ENCODE data around the gene CST8. TPM values are rescaled to one million over a fixed set of nuclear protein-coding genes. Genes with fewer than 3 reads are reported as not detected.
"Not testable (repeated sequence)": the region's sequence is repeated elsewhere in the genome, so short reads cannot be mapped to it uniquely, and the experiment has no call there.

Gene CST8, protein sequence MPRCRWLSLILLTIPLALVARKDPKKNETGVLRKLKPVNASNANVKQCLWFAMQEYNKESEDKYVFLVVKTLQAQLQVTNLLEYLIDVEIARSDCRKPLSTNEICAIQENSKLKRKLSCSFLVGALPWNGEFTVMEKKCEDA
- not detected for polyA plus RNA-seq (ENCODE audit: insufficient read length)

DNA sequence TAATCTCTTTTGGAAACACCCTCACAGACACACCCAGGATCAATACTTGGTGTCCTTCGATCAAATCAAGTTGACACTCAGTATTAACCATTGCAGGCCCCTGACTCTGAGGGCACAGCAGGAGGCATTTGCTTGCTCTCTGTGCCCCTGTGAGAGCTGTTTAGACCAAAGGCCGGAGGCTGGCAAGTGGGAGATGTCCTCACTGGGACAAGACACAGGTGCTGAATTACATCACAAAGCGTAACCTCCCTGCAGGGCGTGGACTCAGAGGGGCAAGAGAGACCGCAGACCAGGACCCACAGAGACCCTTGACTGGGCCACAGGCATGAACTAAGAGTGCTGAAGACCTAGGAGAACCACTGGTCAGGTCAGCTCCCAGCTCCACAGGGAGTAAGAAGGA lies at the start of gene CST8:
Gene CST8 (plus strand): TSS at position 301 of the 400 bp plus-strand sequence. CDS start 551 bp downstream, outside the sequence.
- DNase-seq: no peak

DNA sequence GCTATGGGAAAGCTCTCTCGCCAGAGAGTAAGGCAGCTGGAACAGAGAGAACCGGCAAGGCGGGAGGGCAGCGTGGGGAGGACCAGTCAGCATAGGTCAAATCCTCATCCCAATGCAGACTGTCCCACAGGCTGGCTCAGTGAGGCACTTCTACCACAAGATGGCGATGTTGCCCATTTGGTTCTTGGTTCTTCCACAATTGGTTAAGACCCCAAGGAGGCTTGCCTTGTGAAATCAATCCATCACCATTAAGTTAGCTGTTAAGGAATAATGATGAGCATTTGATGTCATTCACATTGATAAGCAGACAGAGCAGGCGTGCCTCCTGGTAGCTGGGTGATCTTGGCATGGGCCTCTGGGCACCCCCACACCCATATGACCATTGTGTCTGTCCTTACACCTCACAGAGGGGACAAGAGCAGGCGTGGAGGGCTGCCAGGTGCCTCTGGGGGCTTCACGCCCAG lies 49.0 kb upstream of the CST8 start:
- peak; percentile 79 for DNase-seq

DNA sequence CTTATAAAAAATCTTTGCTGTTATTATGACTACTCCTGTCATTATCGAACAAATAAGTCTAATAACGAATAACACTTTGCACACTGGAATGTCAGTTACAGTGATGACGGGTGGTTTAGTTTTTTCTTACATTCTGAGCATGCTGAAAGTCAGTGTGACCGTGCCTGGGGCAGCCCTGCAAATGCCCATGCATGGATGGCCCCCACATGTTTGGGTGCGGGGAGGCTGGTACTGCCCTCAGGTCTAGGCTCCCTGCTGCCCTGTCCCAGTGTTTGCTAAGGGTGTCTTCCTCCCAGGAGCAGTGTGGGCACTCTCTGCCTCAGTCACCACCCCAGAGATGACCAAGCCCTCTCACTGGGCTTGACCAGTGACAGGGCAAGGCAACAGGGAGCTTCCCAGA lies 48.5 kb upstream of the CST8 start:
- no peak for DNase-seq

DNA sequence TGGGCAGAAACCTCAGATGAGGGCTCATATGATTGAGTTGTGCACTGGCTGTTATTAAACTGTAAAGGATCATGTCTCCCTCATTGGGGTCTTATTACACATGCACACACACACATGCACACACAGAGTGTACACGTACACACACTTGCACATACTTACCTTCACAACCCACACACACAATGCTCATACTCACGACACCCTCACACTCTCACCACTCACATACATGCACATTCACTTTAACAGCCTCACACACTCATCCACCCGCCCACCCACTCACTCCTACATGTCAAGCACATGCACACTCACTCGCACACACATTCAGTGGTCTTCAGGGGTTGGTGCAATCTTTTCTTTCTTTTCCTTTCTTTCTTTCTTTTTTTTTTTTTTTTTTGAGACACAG lies 46.1 kb upstream of the CST8 start:
- no peak for DNase-seq

DNA sequence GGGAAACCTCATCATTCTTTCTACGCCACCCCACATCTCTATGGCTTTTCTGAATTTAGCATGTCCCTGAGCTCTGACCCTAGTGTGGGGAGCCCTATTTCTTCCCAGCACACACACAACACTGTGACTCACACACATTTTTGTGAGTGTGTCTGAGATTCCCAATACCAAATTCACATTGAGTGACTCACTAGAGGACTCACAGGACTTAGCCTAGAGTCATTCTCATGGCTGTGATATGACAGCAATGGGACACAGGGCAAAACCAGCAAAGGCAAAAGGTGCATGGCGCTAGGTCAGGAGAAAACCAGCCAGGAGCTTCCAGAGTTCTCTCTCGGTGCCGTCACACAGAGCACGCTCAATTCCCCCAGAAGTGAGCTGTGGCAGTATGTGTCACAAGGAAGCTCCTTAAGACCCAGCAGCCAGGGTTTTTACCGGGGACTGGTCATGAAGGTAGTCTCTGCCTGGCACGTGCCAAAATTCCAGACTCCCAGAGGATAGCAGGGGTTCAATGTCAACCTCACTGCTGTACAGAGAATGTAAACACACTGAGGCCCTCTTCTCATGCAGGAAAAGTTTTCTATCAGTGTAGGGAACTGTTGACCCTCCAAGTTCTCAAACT lies 45.2 kb upstream of the CST8 start:
- DNase-seq: no peak

DNA sequence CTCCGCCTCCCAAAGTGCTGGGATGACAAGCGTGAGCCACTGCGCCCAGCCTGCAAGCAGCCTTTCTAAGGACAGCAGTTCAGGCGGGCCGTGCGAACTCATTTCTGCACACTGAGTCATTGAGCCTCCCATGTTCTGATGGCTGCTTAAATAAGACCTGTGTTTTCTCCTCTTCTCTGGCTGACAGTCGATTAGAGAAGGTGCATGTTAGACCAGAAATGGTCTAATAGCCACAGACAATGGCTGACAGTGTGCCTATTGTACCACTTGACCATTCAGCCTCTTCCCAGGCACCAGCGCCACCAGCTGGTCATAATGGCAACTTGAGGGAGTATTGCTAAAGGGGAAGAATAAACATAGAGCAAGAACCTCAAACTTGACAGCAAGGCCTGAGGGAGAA lies 44.4 kb upstream of the CST8 start:
- DNase-seq: no peak

DNA sequence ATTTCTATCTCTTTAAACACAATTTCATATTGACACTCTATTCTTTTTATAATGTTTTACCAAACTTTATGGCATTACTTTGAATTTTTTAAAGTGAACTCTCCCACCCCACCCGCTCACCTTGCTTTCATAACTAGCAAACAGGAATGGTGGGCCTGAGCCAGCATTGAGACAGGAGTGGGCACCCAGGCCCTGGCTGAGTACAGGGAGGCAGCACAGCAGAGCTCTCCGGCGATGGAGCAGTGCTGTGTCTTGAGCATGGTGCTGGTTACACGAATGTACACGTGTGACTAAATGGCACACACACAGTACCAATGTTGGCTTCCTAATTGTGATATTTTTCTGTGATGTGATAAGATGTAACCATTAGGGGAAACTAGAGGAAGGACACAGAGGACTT lies 42.8 kb upstream of the CST8 start:
- DNase-seq: no peak

DNA sequence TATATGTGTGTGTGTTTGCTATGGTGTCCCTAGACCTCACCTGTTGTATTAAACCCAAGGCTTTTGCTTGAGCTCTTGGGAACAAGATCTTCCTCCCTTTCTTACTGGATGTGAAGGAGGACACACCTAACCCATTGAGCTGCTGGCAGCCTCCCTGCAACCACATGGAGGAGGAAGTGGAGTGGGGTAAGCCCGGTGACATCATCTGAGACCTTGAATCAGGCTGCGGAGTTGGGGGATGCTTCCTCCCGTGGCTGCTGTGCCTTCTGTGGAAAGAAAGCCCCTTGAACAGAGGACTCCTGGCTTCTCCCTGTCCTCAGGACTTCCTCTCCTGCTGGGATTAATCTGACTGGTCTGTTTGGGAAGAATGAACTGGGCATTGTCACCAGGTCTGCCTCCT lies 41.5 kb upstream of the CST8 start:
- DNase-seq: no peak

DNA sequence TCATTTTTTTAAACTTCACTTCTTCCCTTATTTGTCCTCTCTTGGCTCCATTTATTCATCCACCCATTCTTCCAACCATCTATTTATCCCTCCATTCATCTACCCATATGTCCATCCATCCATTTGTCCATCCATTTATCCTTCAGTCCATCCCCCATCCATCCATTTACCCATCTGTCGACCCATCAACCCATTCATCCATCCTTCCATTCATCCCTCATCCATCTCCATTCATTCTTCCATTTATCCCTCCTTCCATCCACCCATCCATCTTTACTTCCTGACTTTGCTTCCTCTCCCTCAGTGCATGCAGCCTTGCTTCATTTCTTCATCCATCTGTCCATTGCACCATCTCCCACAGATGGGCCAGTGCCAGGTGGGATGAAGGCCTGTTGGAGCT lies 40.0 kb upstream of the CST8 start:
- DNase-seq: no peak

DNA sequence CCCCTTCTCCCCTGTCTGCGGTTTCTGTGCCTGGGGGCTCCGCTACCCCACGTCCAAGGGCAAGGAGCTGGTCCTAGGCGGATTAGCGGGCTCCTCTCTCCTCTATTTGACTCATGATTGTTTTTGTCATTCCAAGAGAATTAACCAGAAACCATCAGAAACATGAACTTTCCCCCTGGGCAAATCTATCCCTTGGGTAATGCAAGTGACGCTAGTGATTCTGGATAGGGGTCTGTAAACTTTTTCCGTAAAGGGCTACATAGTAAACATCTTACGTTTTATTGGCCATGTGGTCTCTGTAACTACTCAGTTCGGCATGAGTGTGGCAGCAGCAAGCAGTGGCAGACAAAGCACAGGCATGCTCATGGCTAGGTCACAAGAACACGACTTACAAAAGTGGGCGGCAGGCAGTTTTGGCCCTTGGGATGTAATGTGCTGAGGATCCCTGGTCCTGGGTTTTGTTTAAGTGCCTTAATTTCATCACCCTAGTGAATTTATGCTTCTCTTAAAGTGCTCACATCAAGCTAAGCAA lies 38.9 kb upstream of the CST8 start:
- no peak for DNase-seq

DNA sequence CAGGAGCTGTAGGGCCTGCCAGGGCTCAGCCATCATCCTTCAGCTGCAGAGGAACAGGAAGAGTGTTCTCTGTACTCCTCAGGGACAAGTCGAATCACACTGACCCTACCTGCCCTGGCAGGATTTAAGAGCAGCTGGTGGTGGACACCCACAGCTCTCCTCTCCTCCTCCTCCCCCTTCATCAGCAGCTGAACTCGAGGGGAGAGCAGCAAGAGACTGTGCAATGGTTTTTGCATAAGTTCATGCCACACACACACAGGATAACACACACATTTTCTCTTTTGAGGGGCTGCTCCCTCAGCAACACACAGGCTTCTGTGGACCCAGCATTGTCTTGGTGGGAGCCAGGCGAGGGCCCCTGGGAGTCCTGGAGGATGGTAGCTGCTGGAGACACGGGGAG lies 38.1 kb upstream of the CST8 start, which contains the start of gene CST11:
Gene CST11 (minus strand): TSS at position 101 of the 400 bp plus-strand sequence. CDS start 65 bp downstream, at position 36.
- DNase-seq: no peak

DNA sequence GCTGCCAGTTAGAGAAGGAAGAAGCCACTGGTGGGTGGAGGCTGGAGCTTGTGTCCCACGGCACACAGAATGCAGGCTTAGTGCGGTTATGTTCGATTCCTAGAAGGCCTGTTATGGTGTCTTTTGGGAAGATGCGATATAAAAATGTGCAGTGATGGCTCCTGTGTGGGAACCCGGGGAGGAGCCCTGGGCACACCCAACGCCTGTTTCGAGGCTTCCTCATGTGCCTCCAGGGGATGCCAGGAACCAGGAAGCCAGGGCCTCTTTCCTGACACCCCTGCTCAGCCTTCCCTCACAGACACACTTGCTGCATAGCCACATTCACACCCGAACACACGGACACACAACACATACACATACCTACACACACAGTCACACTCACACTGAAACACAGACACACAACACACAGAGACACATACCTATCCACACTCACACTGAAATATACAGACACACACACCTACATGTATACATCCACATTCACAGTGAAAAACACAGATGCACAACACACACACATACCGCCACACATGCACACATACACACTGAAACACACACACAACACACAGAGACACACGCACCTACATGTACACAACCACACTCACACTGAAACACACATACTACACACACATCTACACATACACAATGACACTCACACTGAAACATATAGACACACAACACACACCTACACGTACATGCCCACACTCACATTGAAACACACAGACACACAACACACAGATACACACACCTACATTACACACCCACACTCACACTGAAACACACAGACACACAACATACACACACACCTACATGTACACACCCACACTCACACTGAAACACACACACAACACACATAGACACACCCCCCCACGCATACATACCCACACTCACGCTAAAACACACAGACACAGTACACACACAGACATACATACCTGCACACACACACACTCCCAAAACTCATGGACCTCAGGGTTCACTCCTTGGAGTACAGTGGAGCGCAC lies 37.1 kb upstream of the CST8 start:
- DNase-seq: no peak

DNA sequence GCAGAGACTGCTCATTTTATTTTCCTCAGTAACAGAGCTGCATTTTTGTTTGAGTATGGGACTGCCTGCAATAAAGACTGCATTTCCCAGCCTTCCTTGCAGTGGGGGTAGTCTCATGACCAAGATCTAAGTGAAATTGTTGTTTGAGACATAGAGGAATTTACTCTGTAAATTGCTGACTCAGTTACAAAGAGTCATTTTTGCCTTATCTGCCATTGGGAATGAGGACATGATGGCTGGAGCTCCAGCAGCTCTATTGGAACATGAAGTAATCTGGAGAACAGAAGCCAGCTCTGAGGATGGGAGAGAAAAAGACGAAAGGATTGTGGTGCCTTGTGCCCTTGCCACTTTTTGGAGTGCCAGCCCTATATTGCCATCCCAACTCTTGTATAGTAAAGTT lies 36.1 kb upstream of the CST8 start:
- DNase-seq: no peak

DNA sequence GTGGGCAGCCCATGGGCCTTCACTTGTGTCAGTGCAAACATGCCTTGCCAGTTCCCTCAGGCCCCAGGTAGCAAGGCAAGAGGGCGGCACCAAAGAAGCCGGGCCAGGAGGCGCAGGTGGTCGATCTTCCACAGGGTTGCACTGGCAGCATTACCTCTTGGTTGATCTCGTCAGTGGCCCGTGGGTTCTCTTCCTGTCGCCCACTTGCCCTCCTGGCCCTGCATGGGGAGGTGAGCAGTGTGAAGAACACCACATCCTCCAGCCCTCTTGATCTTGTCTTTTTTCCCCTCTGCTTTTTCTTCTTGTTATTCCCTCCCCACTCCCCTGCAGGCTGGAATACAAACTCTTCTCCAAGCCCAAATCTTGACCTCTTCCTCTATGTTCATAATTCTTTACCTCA lies 35.3 kb upstream of the CST8 start:
- no peak for DNase-seq

DNA sequence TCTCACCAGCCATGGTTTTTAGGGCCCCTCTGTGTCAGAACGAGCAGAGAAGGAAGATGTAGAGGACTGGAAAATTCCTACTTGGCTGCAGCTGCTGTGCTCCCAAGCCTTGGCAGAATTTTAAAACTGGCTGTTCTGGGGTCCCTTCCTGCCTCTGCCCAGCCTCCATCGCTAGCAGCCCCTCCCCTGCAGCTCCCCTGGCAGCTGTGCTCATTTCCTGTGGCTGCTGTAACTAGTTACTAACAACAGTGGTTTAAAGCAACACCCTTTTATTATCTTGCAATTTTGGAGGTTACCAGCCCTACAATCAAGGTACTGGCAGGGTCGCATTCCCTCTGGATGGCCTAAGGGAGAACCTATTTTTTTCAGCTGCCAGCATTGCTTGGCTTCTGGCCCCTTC lies 34.5 kb upstream of the CST8 start:
- DNase-seq: no peak

DNA sequence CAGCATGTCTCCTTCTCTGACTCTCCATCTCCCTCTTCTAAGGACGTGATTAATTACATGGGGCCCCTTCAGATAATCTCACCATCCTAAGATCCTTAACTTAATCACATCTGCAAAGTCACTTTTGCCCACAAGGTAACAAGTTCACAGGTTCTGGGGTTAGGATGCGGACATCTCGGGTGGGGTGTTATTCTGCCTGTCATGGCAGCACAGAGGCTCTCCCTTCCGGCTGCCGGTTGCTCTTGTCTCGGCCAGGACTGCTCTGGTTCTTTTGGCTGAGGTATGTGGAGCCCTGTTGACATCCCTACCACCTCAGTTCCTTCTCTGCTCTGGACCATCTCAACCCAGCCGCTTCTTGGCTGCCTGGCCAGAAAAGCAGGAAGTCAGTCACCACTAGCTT lies 34.0 kb upstream of the CST8 start:
- no peak for DNase-seq

DNA sequence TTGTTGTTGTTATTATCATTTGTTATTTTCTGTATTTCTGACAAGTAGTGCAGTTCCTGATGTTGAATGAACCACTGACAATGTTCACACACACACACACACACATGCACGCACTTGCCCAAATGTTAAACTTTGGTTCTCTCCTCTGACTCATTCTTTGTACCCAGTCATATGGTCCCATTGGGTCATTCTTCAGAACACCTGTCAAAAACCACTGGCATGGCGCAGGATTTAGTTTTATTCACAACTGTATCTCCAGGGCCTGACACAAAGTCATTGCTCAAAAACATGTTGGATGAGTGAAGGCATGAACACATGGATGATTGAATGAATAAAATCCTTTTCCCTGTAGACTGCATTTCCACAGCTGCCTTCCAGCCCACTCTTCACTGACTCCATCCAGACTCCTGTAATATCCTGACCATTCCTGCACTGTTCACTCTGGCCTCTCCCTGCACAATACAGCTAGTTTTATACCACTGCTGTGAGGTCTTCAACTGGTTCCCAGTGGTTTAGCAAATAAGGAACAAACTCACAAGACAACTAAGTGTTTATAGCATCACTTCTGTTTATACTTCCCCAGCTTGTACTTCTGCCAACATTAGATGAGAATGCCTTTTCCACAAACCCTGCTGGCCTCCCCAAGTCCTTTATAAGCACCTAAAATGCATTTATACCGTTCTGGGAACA lies 31.3 kb upstream of the CST8 start:
- peak; percentile 26 for DNase-seq

DNA sequence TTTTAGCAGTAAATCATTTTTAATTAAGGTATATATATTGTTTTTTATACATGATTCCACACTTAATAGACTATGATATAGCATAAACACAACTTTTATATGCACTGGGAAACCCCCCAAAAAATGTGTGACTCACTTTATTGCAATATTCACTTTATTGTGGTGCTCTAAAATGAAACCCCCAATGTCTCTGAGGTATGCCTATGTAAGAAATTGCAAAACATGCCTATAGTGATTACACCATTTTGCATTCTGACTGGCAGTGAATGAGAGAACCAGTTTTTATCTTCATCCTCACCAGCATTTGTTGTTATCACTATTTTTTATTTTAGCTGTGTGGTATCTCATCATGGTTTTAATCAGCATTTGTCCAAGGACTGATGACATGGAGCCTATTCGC lies 29.7 kb upstream of the CST8 start:
- DNase-seq: no peak

DNA sequence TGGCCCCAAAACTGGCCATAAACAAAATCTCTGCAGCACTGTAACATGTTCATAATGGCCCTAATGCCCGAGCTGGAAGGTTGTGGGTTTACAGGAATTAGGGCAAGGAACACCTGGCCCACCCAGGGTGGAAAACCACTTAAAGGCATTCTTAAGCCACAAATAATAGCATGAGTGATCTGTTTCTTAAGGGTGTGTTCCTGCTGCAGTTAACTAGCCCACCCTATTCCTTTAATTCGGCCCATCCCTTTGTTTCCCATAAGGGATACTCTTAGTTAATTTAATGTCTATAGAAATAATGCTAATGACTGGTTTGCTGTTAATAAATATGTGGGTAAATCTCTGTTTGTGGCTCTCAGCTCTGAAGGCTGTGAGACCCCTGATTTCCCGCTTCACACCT lies 24.0 kb upstream of the CST8 start:
- DNase-seq: not testable (repeated sequence)

DNA sequence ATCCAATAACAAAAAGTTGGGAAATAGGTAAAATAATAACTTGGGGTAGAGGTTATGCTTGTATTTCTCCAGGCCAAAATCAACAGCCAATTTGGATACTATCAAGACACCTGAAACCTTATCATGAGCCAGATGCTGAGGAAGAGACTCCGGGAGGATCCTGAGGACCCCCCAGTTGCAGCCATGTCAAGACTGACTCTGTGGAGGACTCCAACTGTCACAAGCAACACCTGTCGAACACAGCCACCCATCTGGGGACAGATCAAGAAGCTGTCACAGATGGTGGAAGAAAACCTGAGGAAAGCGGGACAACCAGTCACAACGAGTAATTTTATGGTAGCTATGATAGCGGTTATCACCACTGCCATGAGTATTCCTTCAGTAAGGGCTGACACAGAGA lies 18.6 kb upstream of the CST8 start:
- not testable (repeated sequence) for DNase-seq

DNA sequence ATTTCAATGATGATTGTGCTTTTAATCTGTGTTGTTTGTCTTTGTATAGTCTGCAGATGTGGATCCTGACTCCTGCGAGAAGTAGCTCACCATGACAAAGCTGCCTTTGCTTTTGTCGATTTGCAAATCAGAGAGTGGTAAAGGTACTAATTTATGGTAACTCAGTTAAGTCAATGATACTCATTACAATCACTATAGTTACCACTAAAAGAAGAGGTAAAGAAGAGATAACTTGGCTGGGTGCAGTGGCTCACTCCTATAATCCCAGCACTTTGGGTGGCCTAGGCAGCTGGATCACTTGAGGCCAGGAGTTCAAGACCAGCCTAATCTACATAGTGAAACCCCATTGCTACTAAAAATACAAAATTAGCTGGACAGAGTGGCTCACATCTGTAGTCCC lies 17.6 kb upstream of the CST8 start:
- DNase-seq: not testable (repeated sequence)

DNA sequence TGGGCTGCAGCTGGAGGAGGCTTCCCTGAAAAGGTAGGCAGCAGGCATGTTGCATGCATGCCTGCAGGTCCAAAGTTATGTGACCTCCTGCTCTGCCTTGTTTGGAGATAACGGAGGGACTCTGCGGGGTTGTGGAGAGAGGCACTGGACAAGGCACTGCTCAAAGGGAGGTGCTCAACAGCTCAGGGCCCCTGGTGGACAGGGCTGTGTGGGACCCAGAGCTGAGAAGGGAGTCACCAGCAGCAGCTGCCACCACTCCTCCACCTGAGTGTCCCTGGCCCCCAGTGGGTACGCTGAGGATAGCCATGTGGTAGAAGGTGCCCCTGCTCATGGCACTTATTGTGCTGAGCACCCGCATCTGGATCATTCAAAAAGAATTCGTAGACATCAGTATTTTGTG lies 15.5 kb upstream of the CST8 start:
- no peak for DNase-seq

Measured in hindlimb muscle (tissue), 1 donor.